HG03520 (cell line): Measurements from ENCODE around the gene SERPINB13.
"Not testable (repeated sequence)": the region's sequence is repeated elsewhere in the genome, so short reads cannot be mapped to it uniquely, and the experiment has no call there.

Experiments used
- ATAC-seq: cut with Tn5 transposase; IDR thresholded peaks from one replicate; pipeline ENCODE4 v1.9.1; 2021; ENCODE audit warnings: mild to moderate bottlenecking, moderate library complexity; ENCODE audit not compliant: unreplicated experiment

SERPINB13 gene

GRCh38 chr18:63588909-63589308, 1.8 kb downstream of the SERPINB13 start:
- ATAC-seq: no peak

GRCh38 chr18:63590373-63590772, 3.2 kb downstream of the SERPINB13 start:
- ATAC-seq: no peak

GRCh38 chr18:63590966-63591695, 4.0 kb downstream of the SERPINB13 start:
- ATAC-seq: no peak

- no peak for ATAC-seq
Observed at GRCh38 chr18:63591725-63592124, 4.6 kb downstream of the SERPINB13 start.

- no peak for ATAC-seq
Observed at GRCh38 chr18:63592471-63592870, 5.3 kb downstream of the SERPINB13 start.

GRCh38 chr18:63596964-63597363, 9.8 kb downstream of the SERPINB13 start:
- ATAC-seq: no peak

- no peak for ATAC-seq
Observed at GRCh38 chr18:63603355-63603754, 16.2 kb downstream of the SERPINB13 start.

GRCh38 chr18:63603772-63604171, 16.6 kb downstream of the SERPINB13 start:
- peak; percentile 95 for ATAC-seq

- no peak for ATAC-seq
Observed at GRCh38 chr18:63604791-63605567, 17.8 kb downstream of the SERPINB13 start.

- no peak for ATAC-seq
Observed at GRCh38 chr18:63606526-63606925, 19.4 kb downstream of the SERPINB13 start.

- ATAC-seq: no peak
Observed at GRCh38 chr18:63613420-63613819, 26.3 kb downstream of the SERPINB13 start.

- peak; percentile 87 for ATAC-seq
Observed at GRCh38 chr18:63617049-63617914, 30.1 kb downstream of the SERPINB13 start.

GRCh38 chr18:63617915-63618234, 30.7 kb downstream of the SERPINB13 start:
- no peak for ATAC-seq

GRCh38 chr18:63619661-63620060, 32.5 kb downstream of the SERPINB13 start:
- no peak for ATAC-seq

- no peak for ATAC-seq
Observed at GRCh38 chr18:63624863-63625262, 37.7 kb downstream of the SERPINB13 start.

GRCh38 chr18:63626431-63626830, 39.3 kb downstream of the SERPINB13 start:
- no peak for ATAC-seq

GRCh38 chr18:63627819-63628218, 40.7 kb downstream of the SERPINB13 start:
- no peak for ATAC-seq

- ATAC-seq: no peak
Observed at GRCh38 chr18:63637703-63638102, 50.6 kb downstream of the SERPINB13 start.

GRCh38 chr18:63641157-63641680, 54.1 kb downstream of the SERPINB13 start:
- not testable (repeated sequence) for ATAC-seq

- not testable (repeated sequence) for ATAC-seq
Observed at GRCh38 chr18:63642668-63643356, 55.7 kb downstream of the SERPINB13 start.

GRCh38 chr18:63644142-63644541, 57.0 kb downstream of the SERPINB13 start, which contains the start of gene SERPINB4:
TSS of gene SERPINB4 (minus strand) at chr18:63644256. CDS start at chr18:63643577, 679 bp downstream.
- not testable (repeated sequence) for ATAC-seq
